Stimulated activated CD4-positive, alpha-beta T cell treated with anti-CD3 and anti-CD28 coated beads, Interleukin-2, amount 100 ng/mL, for 48 hours (primary cell): ENCODE measurements around the gene TPRG1.

ENCODE experiments used
- DNase-seq, 2 donors: peaks; one replicate each; pipeline ENCODE4 v3.0.0-alpha.2; 2020

Gene TPRG1

DNA sequence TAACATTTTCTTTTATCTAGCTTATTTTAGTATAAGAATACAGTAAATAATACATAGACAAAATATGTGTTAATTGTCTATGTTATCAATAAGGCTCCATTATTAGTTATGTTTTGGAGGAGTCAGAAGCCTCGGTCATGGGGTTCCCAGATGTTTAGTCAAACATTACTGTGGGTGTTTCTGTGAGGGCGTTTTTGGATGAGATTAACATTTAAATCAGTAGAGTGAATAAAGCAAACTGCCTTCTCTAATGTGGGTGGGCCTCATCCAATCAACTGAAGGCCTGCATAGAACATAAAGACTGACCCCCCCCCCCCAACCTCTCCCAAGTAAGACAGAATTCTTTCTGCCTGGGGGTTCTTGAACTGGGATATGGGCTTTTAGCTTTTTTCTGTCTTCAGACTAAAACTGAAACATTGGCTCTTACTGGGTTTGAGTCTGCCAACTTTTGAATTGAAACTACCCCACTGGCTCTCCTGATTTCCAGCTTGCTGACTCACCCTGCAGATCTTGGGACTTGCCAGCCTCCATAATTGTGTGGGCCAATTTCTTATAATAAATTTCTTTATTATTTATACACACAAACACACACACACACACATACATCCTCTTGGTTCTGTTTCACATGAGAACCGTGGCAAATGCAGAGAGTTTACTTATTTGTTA, 192.0 kb downstream of the TPRG1 start:
- no peak for DNase-seq

DNA sequence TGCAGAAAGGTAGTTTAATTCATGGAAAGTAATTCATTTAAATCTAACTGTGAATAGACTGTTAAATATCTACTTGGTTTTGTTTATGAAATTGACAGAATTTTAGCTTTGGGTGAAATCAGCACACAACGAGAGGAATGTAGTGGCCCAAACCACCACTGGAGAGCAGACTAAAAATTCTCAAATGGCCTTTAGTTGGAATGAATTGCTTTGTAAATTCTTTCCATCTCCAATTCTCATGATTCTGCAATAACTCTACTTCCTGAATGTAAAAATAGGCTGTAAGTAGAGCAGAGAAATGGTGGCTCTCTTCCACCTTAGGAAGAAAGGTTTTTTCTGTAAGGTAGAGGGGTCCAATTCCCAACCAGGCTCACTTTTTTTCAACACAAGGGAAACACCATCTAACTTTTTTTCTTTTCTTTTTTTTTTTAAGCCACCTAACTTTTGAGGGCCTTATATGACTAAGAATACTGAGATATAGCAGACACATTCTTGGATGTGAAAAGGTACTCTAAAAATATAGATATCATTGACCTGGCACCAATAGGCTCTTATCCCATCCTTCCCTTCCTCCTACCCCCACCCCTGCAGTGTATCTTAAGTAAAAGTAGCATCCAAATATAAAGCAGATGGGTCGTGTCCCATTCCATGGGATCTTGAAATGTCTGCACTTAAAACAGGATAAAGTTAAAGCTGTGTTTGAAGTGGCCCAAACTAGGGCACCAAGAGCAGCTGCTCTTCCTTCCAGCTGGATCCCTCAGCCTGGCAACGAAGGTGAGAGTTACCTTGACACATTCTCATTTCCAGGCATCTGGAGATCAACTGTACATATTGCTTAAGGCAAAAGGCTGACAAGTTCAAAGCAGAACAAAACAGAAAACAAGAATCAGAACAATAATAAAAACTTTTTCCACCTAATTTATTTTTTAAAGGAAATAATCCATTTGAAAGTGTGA, 194.1 kb downstream of the TPRG1 start:
- DNase-seq, result no peak

DNA sequence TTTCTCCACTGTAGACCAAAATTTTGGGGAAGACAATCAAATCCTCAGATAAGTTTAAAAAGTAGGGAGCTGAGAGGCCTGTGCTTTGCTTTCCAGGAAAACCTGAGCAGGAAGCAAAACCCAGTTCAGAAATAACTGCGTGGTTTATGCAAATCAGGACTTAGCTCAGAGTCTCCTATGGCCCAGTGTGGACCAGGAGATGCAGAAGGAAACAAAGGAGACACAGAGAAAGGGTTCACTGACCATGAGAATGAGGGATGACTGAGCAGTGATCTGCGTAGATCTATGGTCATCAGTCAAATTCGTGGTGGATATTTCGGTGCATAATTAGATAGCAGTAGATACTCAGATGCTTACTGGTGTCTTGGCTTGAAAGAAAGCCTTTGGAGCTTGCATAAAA, 196.6 kb downstream of the TPRG1 start:
- DNase-seq, result no peak

DNA sequence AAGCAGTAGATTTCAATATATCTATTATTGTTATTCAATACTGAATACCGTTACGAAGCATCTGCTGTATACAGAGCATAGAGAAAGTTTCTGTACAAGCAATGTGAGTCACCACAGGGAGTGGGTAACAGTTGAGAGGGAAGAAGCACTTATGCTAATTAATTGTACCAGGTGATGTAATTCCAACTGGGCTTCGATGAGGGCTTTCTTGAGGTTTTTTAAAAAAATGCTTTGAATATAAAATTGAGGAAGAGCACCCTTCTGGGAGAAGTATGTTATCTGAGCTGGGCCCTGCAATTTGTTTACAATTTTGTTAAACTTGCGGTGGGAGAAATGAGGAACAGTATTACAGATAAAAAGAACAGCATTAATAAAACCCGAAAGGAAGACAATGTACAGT, 197.9 kb downstream of the TPRG1 start:
- no peak for DNase-seq

- DNase-seq, result no peak
Measured at GRCh38 chr3:189372243-189372642, 200.5 kb downstream of the TPRG1 start.
